HFFc6 (cell line): ENCODE results near the gene CDHR4. TPM values are rescaled to one million over a fixed set of nuclear protein-coding genes. Genes with fewer than 3 reads are reported as not detected.
A peak's percentile ranks its signal among the peaks of the same experiment; 100 is the strongest.

Experiments
- DNase-seq: peaks from one replicate; pipeline ENCODE4 v3.0.0-alpha.2; 2018
- H3K27ac Mint-ChIP-seq: 2 replicates; pipeline ENCODE4 v1.8.0; 2020; ENCODE audit warnings: mild to moderate bottlenecking, mixed read lengths
- H3K27me3 Mint-ChIP-seq: 2 replicates; pipeline ENCODE4 v1.8.0; 2021; ENCODE audit warnings: mild to moderate bottlenecking, moderate library complexity, mixed read lengths; ENCODE audit not compliant: insufficient read depth
- H3K36me3 Mint-ChIP-seq: 2 replicates; pipeline ENCODE4 v1.8.0; 2021; ENCODE audit warnings: low read depth, mixed read lengths
- H3K4me1 Mint-ChIP-seq: 2 replicates; pipeline ENCODE4 v1.8.0; 2020; ENCODE audit warnings: low read depth, mixed read lengths
- H3K4me3 Mint-ChIP-seq: 2 replicates; pipeline ENCODE4 v1.8.0; 2020; ENCODE audit warnings: mild to moderate bottlenecking, moderate library complexity, mixed read lengths
- H3K9me3 Mint-ChIP-seq: 2 replicates; pipeline ENCODE4 v1.8.0; 2020; ENCODE audit warnings: mild to moderate bottlenecking, mixed read lengths
- CTCF ChIP-seq: fragments of 200-600 bp; sonication (generic); IDR thresholded peaks from 2 replicates; pipeline ENCODE4 v1.5.0; 2021; ENCODE audit warnings: antibody characterized with exemption, mild to moderate bottlenecking
- total RNA-seq, 6 experiments: library from RNA; stranded (reverse); fragmentation: NEBNext Ultra II Directional; extraction: Animal tissue kit (Norgen Biotek cat#: 25700); gene quantifications; 2 replicates in 1 of 6; 3 replicates in 5 of 6; pipeline ENCODE4 v1.2.3, GENCODE V29; 2021

Gene CDHR4
- total RNA-seq, 6 experiments from 2014 or later: 0.17 to 0.18 TPM; not detected in 4

- no peaks in the 10 kb centered on the region for H3K9me3 Mint-ChIP-seq
- no peak overlapping the region for H3K27ac Mint-ChIP-seq
- no peaks in the 10 kb centered on the region for H3K36me3 Mint-ChIP-seq
- DNase-seq: no peak
- H3K4me3 Mint-ChIP-seq: no peak overlapping the region
- H3K4me1 Mint-ChIP-seq: peaks cover 24% of the 10 kb centered on the region
- TF ChIP-seq CTCF: no peak; the same call in 1 of the 2 replicates
- peaks cover 2% of the 10 kb centered on the region; the same call in 1 of the 2 replicates for H3K27me3 Mint-ChIP-seq
Observed at GRCh38 chr3:49791571-49791970, 8.1 kb downstream of the CDHR4 start.

- H3K4me1 Mint-ChIP-seq: peaks cover 24% of the 10 kb centered on the region
- H3K9me3 Mint-ChIP-seq: no peaks in the 10 kb centered on the region
- H3K27me3 Mint-ChIP-seq: peaks cover 2% of the 10 kb centered on the region; the same call in 1 of the 2 replicates
- H3K27ac Mint-ChIP-seq: peak overlapping the region; percentile 3; the same call in 1 of the 2 replicates
- TF ChIP-seq CTCF: no peak
- DNase-seq: peak; percentile 58
- peaks cover under 1% of the 10 kb centered on the region for H3K36me3 Mint-ChIP-seq
- H3K4me3 Mint-ChIP-seq: no peak overlapping the region
Observed at GRCh38 chr3:49790626-49791411, 8.9 kb downstream of the CDHR4 start.

GRCh38 chr3:49788056-49788455, 11.6 kb downstream of the CDHR4 start:
- H3K27ac Mint-ChIP-seq: no peak overlapping the region
- TF ChIP-seq CTCF: no peak
- peaks cover 2% of the 10 kb centered on the region for H3K27me3 Mint-ChIP-seq
- peaks cover 13% of the 10 kb centered on the region for H3K36me3 Mint-ChIP-seq
- H3K9me3 Mint-ChIP-seq: no peaks in the 10 kb centered on the region
- peaks cover 36% of the 10 kb centered on the region for H3K4me1 Mint-ChIP-seq
- H3K4me3 Mint-ChIP-seq: no peak overlapping the region
- no peak for DNase-seq

GRCh38 chr3:49787536-49787935, 12.1 kb downstream of the CDHR4 start:
- DNase-seq: no peak
- H3K9me3 Mint-ChIP-seq: no peaks in the 10 kb centered on the region
- H3K4me3 Mint-ChIP-seq: no peak overlapping the region
- peaks cover 2% of the 10 kb centered on the region for H3K27me3 Mint-ChIP-seq
- no peak for TF ChIP-seq CTCF
- peaks cover 13% of the 10 kb centered on the region for H3K36me3 Mint-ChIP-seq
- H3K4me1 Mint-ChIP-seq: peaks cover 36% of the 10 kb centered on the region
- H3K27ac Mint-ChIP-seq: no peak overlapping the region

GRCh38 chr3:49787182-49787464, 12.6 kb downstream of the CDHR4 start:
- DNase-seq: no peak
- Mint-ChIP-seq H3K9me3 (no peaks in the 10 kb centered on the region), H3K36me3 (peaks cover 13% of the 10 kb centered on the region), H3K4me1 (peaks cover 36% of the 10 kb centered on the region), H3K27ac (peak overlapping the region; percentile 92), H3K4me3 (peak overlapping the region; percentile 97), H3K27me3 (peaks cover 2% of the 10 kb centered on the region)
- no peak for TF ChIP-seq CTCF
